Progenitor cell of endocrine pancreas (in vitro differentiated cells): ENCODE data around the gene KCNMA1. TPM values are rescaled to one million over a fixed set of nuclear protein-coding genes. Genes with fewer than 3 reads are reported as not detected.

ENCODE experiments used
- DNase-seq: peaks from one replicate; pipeline ENCODE4 v3.0.0; 2021; ENCODE audit warnings: low spot score; ENCODE audit not compliant: unreplicated experiment
- H3K27ac Mint-ChIP-seq: 2 replicates; pipeline ENCODE4 v1.8.0; 2021; ENCODE audit warnings: mild to moderate bottlenecking, moderate library complexity, mixed read lengths
- H3K27me3 Mint-ChIP-seq: 2 replicates; pipeline ENCODE4 v1.8.0; 2021; ENCODE audit warnings: mixed read lengths
- H3K36me3 Mint-ChIP-seq: 2 replicates; pipeline ENCODE4 v1.8.0; 2022; ENCODE audit warnings: mixed read lengths; ENCODE audit not compliant: insufficient read depth
- H3K4me1 Mint-ChIP-seq: 2 replicates; pipeline ENCODE4 v1.8.0; 2021; ENCODE audit warnings: low read depth, mixed read lengths
- H3K4me3 Mint-ChIP-seq: 2 replicates; pipeline ENCODE4 v1.8.0; 2021; ENCODE audit warnings: low read depth, mild to moderate bottlenecking, moderate library complexity, mixed read lengths
- H3K9me3 Mint-ChIP-seq: 2 replicates; pipeline ENCODE4 v1.8.0; 2021; ENCODE audit warnings: low read depth, mixed read lengths
- total RNA-seq: library from RNA; stranded (reverse); gene quantifications from 2 replicates; pipeline ENCODE4 v1.2.1, GENCODE V29; 2021
- TF ChIP-seq, protein P1 (sequence below): fragments of 200-600 bp; sonication (generic); IDR thresholded peaks from one replicate; pipeline ENCODE4 v1.5.0; 2021; ENCODE audit warnings: antibody characterized with exemption, mild to moderate bottlenecking; ENCODE audit not compliant: unreplicated experiment

KCNMA1 gene
- total RNA-seq, 1 donor from 2014 or later, result 5.8 TPM

- Mint-ChIP-seq H3K36me3 (no peaks in the 10 kb centered on the region), H3K4me3 (no peak overlapping the region), H3K27me3 (peaks cover 8% of the 10 kb centered on the region), H3K4me1 (no peaks in the 10 kb centered on the region), H3K9me3 (peaks cover 8% of the 10 kb centered on the region), H3K27ac (no peak overlapping the region)
- TF ChIP-seq, protein P1, sequence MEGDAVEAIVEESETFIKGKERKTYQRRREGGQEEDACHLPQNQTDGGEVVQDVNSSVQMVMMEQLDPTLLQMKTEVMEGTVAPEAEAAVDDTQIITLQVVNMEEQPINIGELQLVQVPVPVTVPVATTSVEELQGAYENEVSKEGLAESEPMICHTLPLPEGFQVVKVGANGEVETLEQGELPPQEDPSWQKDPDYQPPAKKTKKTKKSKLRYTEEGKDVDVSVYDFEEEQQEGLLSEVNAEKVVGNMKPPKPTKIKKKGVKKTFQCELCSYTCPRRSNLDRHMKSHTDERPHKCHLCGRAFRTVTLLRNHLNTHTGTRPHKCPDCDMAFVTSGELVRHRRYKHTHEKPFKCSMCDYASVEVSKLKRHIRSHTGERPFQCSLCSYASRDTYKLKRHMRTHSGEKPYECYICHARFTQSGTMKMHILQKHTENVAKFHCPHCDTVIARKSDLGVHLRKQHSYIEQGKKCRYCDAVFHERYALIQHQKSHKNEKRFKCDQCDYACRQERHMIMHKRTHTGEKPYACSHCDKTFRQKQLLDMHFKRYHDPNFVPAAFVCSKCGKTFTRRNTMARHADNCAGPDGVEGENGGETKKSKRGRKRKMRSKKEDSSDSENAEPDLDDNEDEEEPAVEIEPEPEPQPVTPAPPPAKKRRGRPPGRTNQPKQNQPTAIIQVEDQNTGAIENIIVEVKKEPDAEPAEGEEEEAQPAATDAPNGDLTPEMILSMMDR, result no peak
- DNase-seq, result no peak
Measured at GRCh38 chr10:77541944-77542343, 95.7 kb downstream of the KCNMA1 start.

- TF ChIP-seq, protein P1, result no peak
- peaks cover 8% of the 10 kb centered on the region for H3K9me3 Mint-ChIP-seq
- no peak overlapping the region for H3K4me3 Mint-ChIP-seq
Measured at GRCh38 chr10:77541247-77541646, 96.4 kb downstream of the KCNMA1 start.

DNA sequence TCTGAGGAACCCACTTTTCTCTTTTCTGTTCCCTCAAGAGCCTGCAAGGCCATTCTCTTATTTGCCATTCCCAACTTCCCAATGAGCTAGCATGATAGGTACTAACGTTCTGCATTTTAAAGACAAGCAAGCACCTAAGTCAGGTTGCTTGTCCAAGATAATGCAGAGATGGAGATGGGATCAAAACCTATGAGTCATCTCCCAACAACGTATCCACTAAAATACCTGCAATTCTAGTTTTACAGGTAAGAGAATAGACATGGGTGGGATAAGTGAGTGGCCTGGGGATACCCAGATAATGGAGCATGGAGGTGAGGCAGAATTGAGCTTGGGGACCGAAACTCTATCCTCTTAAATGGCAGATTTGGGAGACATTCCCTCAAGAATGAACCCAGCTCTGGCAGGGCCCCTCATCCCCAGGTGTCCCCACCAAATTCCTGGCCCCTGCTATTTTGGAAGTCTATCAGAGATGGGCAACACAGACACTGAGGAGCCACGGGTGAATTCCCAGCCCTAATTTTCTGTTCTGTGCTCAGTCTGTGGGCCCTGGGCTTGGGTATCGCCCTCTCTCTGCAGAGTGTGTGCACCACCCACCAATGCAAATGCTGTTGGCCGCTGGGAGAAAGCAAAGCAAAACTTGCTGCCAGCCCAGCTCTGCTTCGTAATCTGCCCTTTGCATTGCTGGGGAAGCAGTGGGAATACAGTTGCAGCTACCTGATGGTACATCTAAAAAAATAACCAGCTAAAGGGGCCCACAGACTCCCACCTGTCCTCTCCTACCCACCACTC, 98.3 kb downstream of the KCNMA1 start:
- DNase-seq, result no peak
- Mint-ChIP-seq H3K36me3 (no peaks in the 10 kb centered on the region), H3K4me1 (no peaks in the 10 kb centered on the region), H3K27me3 (peaks cover 3% of the 10 kb centered on the region), H3K27ac (no peak overlapping the region), H3K4me3 (no peak overlapping the region), H3K9me3 (peaks cover 8% of the 10 kb centered on the region)
- TF ChIP-seq, protein P1, result no peak

More at GRCh38 chr10:77541247-77541646, 96.4 kb downstream of the KCNMA1 start:
- Mint-ChIP-seq H3K27me3 (peaks cover 8% of the 10 kb centered on the region), H3K36me3 (no peaks in the 10 kb centered on the region), H3K4me1 (no peaks in the 10 kb centered on the region), H3K27ac (no peak overlapping the region)
- DNase-seq, result no peak

DNA sequence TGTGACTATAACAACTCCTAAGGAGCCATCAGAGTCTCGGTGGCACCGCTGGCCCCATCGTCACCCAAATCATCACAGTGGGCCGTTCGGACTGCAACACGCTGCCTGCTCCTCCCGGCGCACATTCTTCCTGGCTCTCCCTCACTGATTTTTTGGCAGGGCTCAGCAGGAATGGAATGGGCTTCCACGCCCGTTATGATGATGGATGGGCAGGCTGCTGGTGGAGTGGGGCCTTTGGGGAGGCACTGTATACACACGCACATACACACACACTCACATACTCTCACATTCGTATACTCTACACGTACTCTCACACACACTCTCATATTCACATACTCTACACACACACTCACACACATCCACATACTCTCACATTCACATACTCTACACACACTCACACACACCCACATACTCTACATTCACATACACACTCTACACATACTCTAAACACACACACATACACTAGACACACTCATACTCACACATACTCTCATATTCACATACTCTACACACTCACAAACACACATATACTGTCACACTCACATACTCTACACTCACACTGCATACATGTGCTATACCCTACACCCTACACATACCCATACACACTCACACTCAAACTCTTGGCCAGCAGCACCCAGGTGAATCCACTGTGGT, 99.8 kb downstream of the KCNMA1 start:
- H3K36me3 Mint-ChIP-seq, result no peaks in the 10 kb centered on the region
- H3K27me3 Mint-ChIP-seq, result peaks cover 3% of the 10 kb centered on the region
- H3K4me1 Mint-ChIP-seq, result peaks cover 11% of the 10 kb centered on the region
- no peak overlapping the region for H3K4me3 Mint-ChIP-seq
- H3K9me3 Mint-ChIP-seq, result no peaks in the 10 kb centered on the region
- TF ChIP-seq, protein P1, result no peak
- no peak for DNase-seq
- H3K27ac Mint-ChIP-seq, result no peak overlapping the region

- TF ChIP-seq, protein P1, result no peak
- DNase-seq, result no peak
- H3K36me3 Mint-ChIP-seq, result no peaks in the 10 kb centered on the region
- H3K27me3 Mint-ChIP-seq, result peaks cover 5% of the 10 kb centered on the region
- no peak overlapping the region for H3K27ac Mint-ChIP-seq
- no peak overlapping the region for H3K4me3 Mint-ChIP-seq
- no peaks in the 10 kb centered on the region for H3K9me3 Mint-ChIP-seq
- peaks cover 11% of the 10 kb centered on the region for H3K4me1 Mint-ChIP-seq
Measured at GRCh38 chr10:77537071-77537470, 100.5 kb downstream of the KCNMA1 start.
